Panc1 (cell line): ENCODE results near the gene NDUFB3. TPM values are rescaled to one million over a fixed set of nuclear protein-coding genes. Genes with fewer than 3 reads are reported as not detected.

Experiments used
- ATAC-seq: fragments of 200-7000 bp; cut with Tn5 transposase; 2 replicates; pipeline ENCODE4 v1.9.1; 2020; ENCODE audit warnings: mild to moderate bottlenecking, moderate library complexity
- BruUV-seq: library from RNA; stranded (reverse); fragments of 400-500 nt; replicated peaks from 2 replicates; lab custom pipeline; 2021; lab: Mats Ljungman, UMichigan
- CTCF ChIA-PET: fragments of 300-600 bp; sonication (Branson Sonifier 250); formaldehyde crosslinking; loops from one replicate; lab custom pipeline; 2022; ENCODE audit warnings: antibody characterized with exemption; lab: Charles Lee
- POLR2A ChIA-PET: fragments of 300-600 bp; sonication (Branson Sonifier 250); formaldehyde crosslinking; loops from one replicate; lab custom pipeline; 2022; ENCODE audit warnings: antibody characterized with exemption; lab: Charles Lee
- DNase-seq: peaks from one replicate; pipeline ENCODE4 v3.0.0-alpha.2; 2010; ENCODE audit warnings: low read depth, low spot score
- H3K27ac ChIP-seq: 2 replicates; pipeline ENCODE4 v1.5.1; 2011; ENCODE audit warnings: mild to moderate bottlenecking, low read length, inconsistent platforms
- H3K27me3 ChIP-seq: fragments of 200-500 bp; sonication (Bioruptor generic); 2 replicates; pipeline ENCODE4 v1.6.0; 2014; ENCODE audit warnings: low read length, inconsistent platforms; ENCODE audit not compliant: control insufficient read depth, insufficient read depth
- H3K36me3 ChIP-seq: fragments of 200-500 bp; sonication (Bioruptor generic); 2 replicates; pipeline ENCODE4 v1.5.1; 2014; ENCODE audit warnings: inconsistent platforms, mild to moderate bottlenecking, low read length, moderate library complexity; ENCODE audit not compliant: control insufficient read depth, insufficient read depth
- H3K4me1 ChIP-seq: 2 replicates; pipeline ENCODE4 v1.5.1; 2011; ENCODE audit warnings: inconsistent platforms, mild to moderate bottlenecking, low read length, moderate library complexity; ENCODE audit not compliant: control insufficient read depth, insufficient read depth
- H3K4me3 ChIP-seq, 2 experiments: 2 replicates each; pipeline ENCODE4 v1.5.1; 2011 to 2012; ENCODE audit warnings: low read depth in 2 of 2, low read length in 2 of 2, mild to moderate bottlenecking in 2 of 2, inconsistent platforms in 1 of 2, moderate library complexity in 1 of 2
- H3K9me3 ChIP-seq: fragments of 200-500 bp; sonication (Bioruptor generic); 2 replicates; pipeline ENCODE4 v1.5.1; 2014; ENCODE audit warnings: low read depth, mild to moderate bottlenecking, inconsistent platforms, low read length, moderate library complexity; ENCODE audit not compliant: control insufficient read depth, insufficient read depth
- CTCF ChIP-seq: fragments of 450-650 bp; IDR thresholded peaks from 2 replicates; pipeline ENCODE4 v1.5.1; 2017; ENCODE audit warnings: mild to moderate bottlenecking
- POLR2AphosphoS5 ChIP-seq: IDR thresholded peaks from 2 replicates; pipeline ENCODE4 v1.6.1; 2012; ENCODE audit warnings: mild to moderate bottlenecking, low read depth, low read length, moderate library complexity
- REST ChIP-seq, 2 experiments: IDR thresholded peaks; 2 replicates each; pipeline ENCODE4 v1.6.1; 2011 to 2012; ENCODE audit warnings: low read depth in 2 of 2, control low read depth in 1 of 2, low read length in 1 of 2, mild to moderate bottlenecking in 1 of 2, moderate library complexity in 1 of 2; ENCODE audit not compliant: insufficient read depth in 1 of 2
- SIN3A ChIP-seq: IDR thresholded peaks from 2 replicates; pipeline ENCODE4 v1.6.1; 2012; ENCODE audit warnings: low read depth, mild to moderate bottlenecking, low read length, moderate library complexity, borderline replicate concordance; ENCODE audit not compliant: insufficient read depth
- TCF7L2 ChIP-seq: IDR thresholded peaks from 2 replicates; pipeline ENCODE4 v1.6.1; 2011; ENCODE audit warnings: mild to moderate bottlenecking, low read depth, low read length, inconsistent platforms
- in situ Hi-C: cut with HindIII; loops from 2 replicates; pipeline ENCODE4 v1.10.0; 2016; ENCODE audit warnings: low sequenced_read_pairs, low pct_unique_long_range_greater_than_20kb
- intact Hi-C: fragments of 100-400 bp; cut with micrococcal nuclease; formaldehyde crosslinking; loops from one replicate; pipeline ENCODE4 v1.10.0; 2022; ENCODE audit not compliant: unreplicated experiment
- total RNA-seq: library from RNA; stranded (reverse); gene quantifications from one replicate; pipeline ENCODE4 v1.2.1, GENCODE V29; 2021; ENCODE audit not compliant: unreplicated experiment

Gene NDUFB3
- total RNA-seq, 1 experiment from 2014 or later, result 88.6 TPM

- in situ Hi-C loops, result no loop called here
Measured at GRCh38 chr2:201105759-201106158, 34.0 kb downstream of the NDUFB3 start.

GRCh38 chr2:201107624-201108023, 35.8 kb downstream of the NDUFB3 start:
- no peak overlapping the region for H3K27ac ChIP-seq
- TF ChIP-seq TCF7L2 (no peak), POLR2AphosphoS5 (no peak), SIN3A (no peak), CTCF (no peak), REST (IDR thresholded peaks at IDR 0.05; ENCODE audit: insufficient read depth in 1 of 2, low read depth in 2 of 2, low read length in 1 of 2) (no peak)
- no peaks in the 10 kb centered on the region for H3K4me1 ChIP-seq
- in situ Hi-C loops, result no loop called here
- H3K4me3 ChIP-seq, result no peak overlapping the region
- BruUV-seq, result no TSS peak
- H3K36me3 ChIP-seq, result no peaks in the 10 kb centered on the region
- intact Hi-C loops, result no loop called here
- H3K27me3 ChIP-seq, result no peaks in the 10 kb centered on the region
- H3K9me3 ChIP-seq, result no peaks in the 10 kb centered on the region
- ATAC-seq (no peak), DNase-seq (no peak)
- ChIA-PET POLR2A (interaction anchor here (0.6 kb wide), 2 partner anchors 145 to 200 kb away, joined by 3 to 8 read pairs; no protein-coding TSS in a partner anchor), CTCF (no interaction called here)

More at GRCh38 chr2:201105759-201106158, 34.0 kb downstream of the NDUFB3 start:
- ChIA-PET CTCF (no interaction called here), POLR2A (no interaction called here)
- Histone ChIP-seq H3K9me3 (no peaks in the 10 kb centered on the region), H3K27ac (no peak overlapping the region), H3K4me3 (no peak overlapping the region), H3K36me3 (no peaks in the 10 kb centered on the region), H3K27me3 (no peaks in the 10 kb centered on the region), H3K4me1 (no peaks in the 10 kb centered on the region)
- BruUV-seq, result no TSS peak
- TF ChIP-seq TCF7L2, result no peak
- TF ChIP-seq CTCF, result no peak
- no peak for TF ChIP-seq SIN3A
- TF ChIP-seq POLR2AphosphoS5, result no peak
- TF ChIP-seq REST (IDR thresholded peaks at IDR 0.05; ENCODE audit: insufficient read depth in 1 of 2, low read depth in 2 of 2, low read length in 1 of 2), result no peak
- ATAC-seq, result no peak
- intact Hi-C loops, result no loop called here
- no peak for DNase-seq
